Osteocyte (in vitro differentiated cells): ENCODE data around the gene LIMK2. TPM values are rescaled to one million over a fixed set of nuclear protein-coding genes. Genes with fewer than 3 reads are reported as not detected.
"Not testable (repeated sequence)": the region's sequence is repeated elsewhere in the genome, so short reads cannot be mapped to it uniquely, and the experiment has no call there.

ENCODE experiments used
- DNase-seq: peaks from one replicate; pipeline ENCODE4 v3.0.0; 2021; ENCODE audit warnings: mixed read lengths; ENCODE audit not compliant: unreplicated experiment; ENCODE audit errors: extremely low spot score
- H3K27ac Mint-ChIP-seq: one replicate; pipeline ENCODE4 v1.8.0; 2021; ENCODE audit warnings: mild to moderate bottlenecking, mixed read lengths; ENCODE audit not compliant: unreplicated experiment
- H3K27me3 Mint-ChIP-seq: one replicate; pipeline ENCODE4 v1.8.0; 2021; ENCODE audit warnings: mixed read lengths; ENCODE audit not compliant: unreplicated experiment
- H3K36me3 Mint-ChIP-seq: one replicate; pipeline ENCODE4 v1.8.0; 2021; ENCODE audit warnings: mixed read lengths; ENCODE audit not compliant: unreplicated experiment
- H3K4me1 Mint-ChIP-seq: one replicate; pipeline ENCODE4 v1.8.0; 2021; ENCODE audit warnings: mixed read lengths; ENCODE audit not compliant: unreplicated experiment
- H3K4me3 Mint-ChIP-seq: one replicate; pipeline ENCODE4 v1.8.0; 2021; ENCODE audit warnings: mild to moderate bottlenecking, moderate library complexity, mixed read lengths; ENCODE audit not compliant: unreplicated experiment
- H3K9me3 Mint-ChIP-seq: one replicate; pipeline ENCODE4 v1.8.0; 2021; ENCODE audit warnings: mixed read lengths; ENCODE audit not compliant: unreplicated experiment
- total RNA-seq: library from RNA; stranded (reverse); gene quantifications from 2 replicates; pipeline ENCODE4 v1.2.1, GENCODE V29; 2021
- TF ChIP-seq, protein P1 (sequence below): fragments of 200-600 bp; sonication (generic); IDR thresholded peaks from 2 replicates; pipeline ENCODE4 v1.5.0; 2021; ENCODE audit warnings: antibody characterized with exemption, mild to moderate bottlenecking, moderate library complexity

The LIMK2 gene
- total RNA-seq, 1 donor from 2014 or later, result 49.8 TPM

DNA sequence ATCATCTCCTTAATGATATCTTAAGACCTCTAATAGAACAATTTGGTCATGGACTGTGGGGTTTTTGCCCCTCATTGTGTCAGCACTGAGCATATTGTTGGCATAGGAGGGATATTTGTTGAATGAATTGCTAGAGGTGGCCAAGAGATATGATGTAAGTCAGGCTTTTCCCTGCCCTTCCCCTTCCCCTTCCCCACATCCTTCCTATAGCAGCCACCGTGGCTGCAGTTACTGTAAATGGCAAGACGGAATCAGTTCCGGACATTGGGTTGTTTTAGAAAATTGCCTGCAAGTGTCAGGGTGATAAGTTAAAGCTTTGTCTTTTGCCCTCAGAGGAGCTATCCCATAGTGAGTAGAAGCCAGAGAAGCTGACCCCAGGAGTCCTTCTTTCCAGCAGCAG lies 23.0 kb downstream of the LIMK2 start:
- peaks cover 19% of the 10 kb centered on the region for H3K4me1 Mint-ChIP-seq
- no peak overlapping the region for H3K27ac Mint-ChIP-seq
- DNase-seq, result no peak
- TF ChIP-seq, protein P1, sequence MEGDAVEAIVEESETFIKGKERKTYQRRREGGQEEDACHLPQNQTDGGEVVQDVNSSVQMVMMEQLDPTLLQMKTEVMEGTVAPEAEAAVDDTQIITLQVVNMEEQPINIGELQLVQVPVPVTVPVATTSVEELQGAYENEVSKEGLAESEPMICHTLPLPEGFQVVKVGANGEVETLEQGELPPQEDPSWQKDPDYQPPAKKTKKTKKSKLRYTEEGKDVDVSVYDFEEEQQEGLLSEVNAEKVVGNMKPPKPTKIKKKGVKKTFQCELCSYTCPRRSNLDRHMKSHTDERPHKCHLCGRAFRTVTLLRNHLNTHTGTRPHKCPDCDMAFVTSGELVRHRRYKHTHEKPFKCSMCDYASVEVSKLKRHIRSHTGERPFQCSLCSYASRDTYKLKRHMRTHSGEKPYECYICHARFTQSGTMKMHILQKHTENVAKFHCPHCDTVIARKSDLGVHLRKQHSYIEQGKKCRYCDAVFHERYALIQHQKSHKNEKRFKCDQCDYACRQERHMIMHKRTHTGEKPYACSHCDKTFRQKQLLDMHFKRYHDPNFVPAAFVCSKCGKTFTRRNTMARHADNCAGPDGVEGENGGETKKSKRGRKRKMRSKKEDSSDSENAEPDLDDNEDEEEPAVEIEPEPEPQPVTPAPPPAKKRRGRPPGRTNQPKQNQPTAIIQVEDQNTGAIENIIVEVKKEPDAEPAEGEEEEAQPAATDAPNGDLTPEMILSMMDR, result no peak
- H3K9me3 Mint-ChIP-seq, result no peaks in the 10 kb centered on the region
- H3K27me3 Mint-ChIP-seq, result no peaks in the 10 kb centered on the region
- no peak overlapping the region for H3K4me3 Mint-ChIP-seq
- peaks cover 3% of the 10 kb centered on the region for H3K36me3 Mint-ChIP-seq

DNA sequence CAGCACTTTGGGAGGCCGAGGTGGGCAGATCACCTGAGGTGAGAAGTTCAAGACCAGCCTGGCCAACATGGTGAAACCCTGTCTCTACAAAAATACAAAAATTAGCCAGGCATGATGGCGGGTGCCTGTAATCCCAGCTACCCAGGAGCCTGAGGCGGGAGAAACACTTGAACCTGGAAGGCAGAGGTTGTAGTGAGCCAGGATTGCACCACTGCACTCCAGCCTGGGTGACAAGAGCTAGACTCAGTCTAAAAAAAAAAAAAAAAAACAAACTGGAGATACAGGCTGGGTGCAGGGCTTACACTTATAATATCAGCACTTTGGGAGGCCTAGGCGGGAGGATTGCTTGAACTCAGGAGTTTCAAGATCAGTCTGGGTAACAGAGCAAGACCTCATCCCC lies 23.9 kb downstream of the LIMK2 start:
- H3K27me3 Mint-ChIP-seq, H3K36me3 Mint-ChIP-seq, H3K4me3 Mint-ChIP-seq, H3K27ac Mint-ChIP-seq, H3K9me3 Mint-ChIP-seq, DNase-seq: not testable (repeated sequence)
- peaks cover 19% of the 10 kb centered on the region for H3K4me1 Mint-ChIP-seq

DNA sequence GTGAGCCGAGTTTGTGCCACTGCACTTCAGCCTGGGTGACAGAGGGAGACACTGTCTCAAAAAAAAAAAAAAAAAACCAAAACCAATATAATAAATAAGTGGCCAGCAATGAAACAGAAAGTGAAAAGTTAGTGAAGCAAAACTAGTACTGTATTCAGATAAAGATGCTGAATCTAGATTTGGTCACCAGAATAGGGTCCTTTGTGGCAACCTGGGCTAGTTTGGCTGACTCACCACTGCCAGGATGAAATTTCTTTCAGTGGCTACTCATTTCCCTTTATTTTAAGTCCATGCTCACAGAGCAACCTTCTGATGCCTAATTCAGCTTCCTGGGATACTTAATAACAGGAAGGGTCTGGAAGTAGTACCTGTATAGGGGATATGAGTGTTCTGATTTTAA lies 26.0 kb downstream of the LIMK2 start:
- TF ChIP-seq, protein P1, result no peak
- DNase-seq, result no peak
- Mint-ChIP-seq H3K9me3 (no peaks in the 10 kb centered on the region), H3K36me3 (peaks cover 3% of the 10 kb centered on the region), H3K4me1 (peaks cover 36% of the 10 kb centered on the region), H3K27me3 (no peaks in the 10 kb centered on the region), H3K4me3 (no peak overlapping the region), H3K27ac (no peak overlapping the region)

DNA sequence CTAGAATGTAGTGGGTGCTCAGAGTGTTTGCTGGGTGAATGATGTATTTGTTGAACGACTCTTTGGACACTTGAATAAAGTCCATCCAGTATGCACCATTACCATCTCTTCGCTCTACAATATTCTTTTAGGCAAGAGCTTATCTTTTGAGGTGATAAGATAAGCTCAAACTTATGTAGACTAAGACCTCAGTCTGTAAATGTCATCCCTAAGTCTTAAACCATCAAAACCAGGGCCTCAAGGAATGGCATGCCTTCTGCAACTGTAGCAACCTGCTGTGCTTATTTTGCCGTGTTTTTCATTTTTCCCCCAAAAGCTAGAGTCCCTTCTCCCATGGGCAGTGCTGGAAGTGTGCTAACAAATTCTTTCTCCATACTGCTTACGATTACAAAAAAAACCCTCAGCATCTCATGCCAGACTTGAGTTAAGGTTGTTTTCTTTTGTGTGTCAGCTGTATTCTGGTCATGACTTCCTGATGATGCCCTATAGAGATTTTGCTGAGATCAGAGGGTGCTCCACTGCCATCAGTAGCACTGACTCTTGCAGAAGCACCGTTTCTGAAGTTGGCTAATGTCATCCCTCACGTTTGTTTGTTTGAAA lies 27.8 kb downstream of the LIMK2 start:
- TF ChIP-seq, protein P1, result no peak
- Mint-ChIP-seq H3K4me1 (peaks cover 54% of the 10 kb centered on the region), H3K9me3 (no peaks in the 10 kb centered on the region), H3K36me3 (peaks cover under 1% of the 10 kb centered on the region), H3K4me3 (no peak overlapping the region), H3K27ac (peak overlapping the region; percentile 69), H3K27me3 (no peaks in the 10 kb centered on the region)
- no peak for DNase-seq

DNA sequence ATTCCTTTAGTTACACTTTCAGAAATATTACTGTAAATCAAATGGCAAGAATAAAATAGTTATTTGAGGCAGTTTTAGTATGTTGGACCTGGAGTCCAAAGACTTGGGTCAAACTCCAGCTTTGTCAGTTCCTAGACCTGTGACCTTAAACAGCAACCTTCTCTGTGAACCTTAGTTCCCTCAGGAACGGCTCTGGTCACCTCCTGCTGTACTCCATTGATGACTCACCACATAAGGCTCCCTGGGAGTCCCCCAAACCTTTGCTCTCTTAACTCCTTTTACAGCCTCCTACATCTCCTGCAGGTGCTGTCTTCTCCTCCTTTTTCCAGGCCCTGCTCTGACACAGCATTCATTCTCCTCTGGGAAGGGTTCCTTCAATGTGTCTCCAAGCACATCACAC lies 29.1 kb downstream of the LIMK2 start:
- peak overlapping the region; percentile 69 for H3K27ac Mint-ChIP-seq
- TF ChIP-seq, protein P1, result no peak
- H3K4me3 Mint-ChIP-seq, result no peak overlapping the region
- no peaks in the 10 kb centered on the region for H3K9me3 Mint-ChIP-seq
- DNase-seq, result no peak
- peaks cover 56% of the 10 kb centered on the region for H3K4me1 Mint-ChIP-seq
- H3K27me3 Mint-ChIP-seq, result no peaks in the 10 kb centered on the region
- H3K36me3 Mint-ChIP-seq, result no peaks in the 10 kb centered on the region

DNA sequence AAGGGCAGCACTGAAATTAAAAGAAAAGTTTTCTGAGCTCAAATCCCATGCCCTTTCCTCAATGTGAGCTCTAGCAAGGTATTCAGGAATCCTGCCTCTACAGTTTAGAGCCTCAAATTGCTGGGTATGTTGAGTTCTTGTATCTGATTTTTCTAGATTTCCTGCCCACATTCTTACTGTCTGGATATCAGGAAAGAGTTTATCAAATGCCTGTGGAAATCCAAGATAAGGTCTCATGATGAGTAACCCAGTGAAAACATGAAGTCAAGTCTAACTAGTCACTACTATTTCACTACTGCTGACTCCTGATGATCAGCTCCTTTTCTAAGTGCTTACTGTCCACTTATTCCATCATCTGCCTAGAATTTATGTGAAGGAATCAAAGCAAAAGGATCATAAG lies 29.8 kb downstream of the LIMK2 start:
- no peak overlapping the region for H3K4me3 Mint-ChIP-seq
- DNase-seq, result no peak
- H3K9me3 Mint-ChIP-seq, result no peaks in the 10 kb centered on the region
- no peaks in the 10 kb centered on the region for H3K36me3 Mint-ChIP-seq
- H3K4me1 Mint-ChIP-seq, result peaks cover 59% of the 10 kb centered on the region
- TF ChIP-seq, protein P1, result peak; percentile 8
- H3K27me3 Mint-ChIP-seq, result no peaks in the 10 kb centered on the region
- H3K27ac Mint-ChIP-seq, result peak overlapping the region; percentile 16
